Caco-2 (cell line): ENCODE measurements around the gene RPS4Y2. TPM values are rescaled to one million over a fixed set of nuclear protein-coding genes. Genes with fewer than 3 reads are reported as not detected.

ENCODE experiments used
- BruUV-seq: library from RNA; stranded (reverse); fragments of 400-500 nt; replicated peaks from 2 replicates; lab custom pipeline; 2021; lab: Mats Ljungman, UMichigan
- CTCF ChIA-PET: fragments of 300-600 bp; sonication (Branson Sonifier 250); formaldehyde crosslinking; loops from one replicate; lab custom pipeline; 2022; ENCODE audit warnings: antibody characterized with exemption; lab: Charles Lee
- POLR2A ChIA-PET: fragments of 300-600 bp; sonication (Branson Sonifier 250); formaldehyde crosslinking; loops from one replicate; lab custom pipeline; 2022; ENCODE audit warnings: antibody characterized with exemption; lab: Charles Lee
- DNase-seq, 2 experiments: peaks; one replicate each; pipeline versions ENCODE4 v3.0.0 to v3.0.0-alpha.2; 2020 to 2022
- H3K27me3 ChIP-seq: replicated peaks from 2 replicates; pipeline ENCODE4 v1.6.0; 2011; ENCODE audit warnings: low read length; ENCODE audit not compliant: control insufficient read depth, insufficient read depth
- H3K36me3 ChIP-seq: 2 replicates; pipeline ENCODE4 v1.5.1; 2011; ENCODE audit warnings: low read length; ENCODE audit not compliant: control insufficient read depth, insufficient read depth
- H3K4me1 ChIP-seq: fragments of 250-450 bp; sonication (Bioruptor Pico); 2 replicates; pipeline ENCODE4 v1.5.1; 2020; ENCODE audit warnings: mild to moderate bottlenecking
- H3K4me3 ChIP-seq: 2 replicates; pipeline ENCODE4 v1.5.1; 2011; ENCODE audit warnings: low read depth, mild to moderate bottlenecking, control low read depth, low read length
- H3K9me3 ChIP-seq: fragments of 250-450 bp; sonication (Bioruptor Pico); 2 replicates; pipeline ENCODE4 v1.5.1; 2020; ENCODE audit warnings: mild to moderate bottlenecking, moderate library complexity
- H3K27ac Mint-ChIP-seq: one replicate; pipeline ENCODE4 v1.8.0; 2022; ENCODE audit warnings: mixed read lengths; ENCODE audit not compliant: unreplicated experiment
- H3K27me3 Mint-ChIP-seq: one replicate; pipeline ENCODE4 v1.8.0; 2022; ENCODE audit warnings: mixed read lengths; ENCODE audit not compliant: insufficient read depth, unreplicated experiment
- H3K36me3 Mint-ChIP-seq: one replicate; pipeline ENCODE4 v1.8.0; 2022; ENCODE audit warnings: mild to moderate bottlenecking, mixed read lengths; ENCODE audit not compliant: insufficient read depth, unreplicated experiment
- H3K4me1 Mint-ChIP-seq: one replicate; pipeline ENCODE4 v1.8.0; 2022; ENCODE audit warnings: low read depth, mixed read lengths; ENCODE audit not compliant: unreplicated experiment
- H3K4me3 Mint-ChIP-seq: one replicate; pipeline ENCODE4 v1.8.0; 2022; ENCODE audit warnings: mild to moderate bottlenecking, moderate library complexity, mixed read lengths; ENCODE audit not compliant: unreplicated experiment
- H3K9me3 Mint-ChIP-seq: one replicate; pipeline ENCODE4 v1.8.0; 2022; ENCODE audit warnings: mixed read lengths; ENCODE audit not compliant: unreplicated experiment
- intact Hi-C: fragments of 100-400 bp; cut with micrococcal nuclease; formaldehyde crosslinking; loops from one replicate; pipeline ENCODE4 v1.10.0; 2022; ENCODE audit not compliant: unreplicated experiment
- total RNA-seq: library from RNA; stranded (reverse); gene quantifications from 2 replicates; pipeline ENCODE4 v1.2.3, GENCODE V29; 2022
- TF ChIP-seq, protein P1 (sequence below), 2 experiments: fragments of 200-600 bp in 1 of 2; IDR thresholded peaks; 1 replicate in 1 of 2; 2 replicates in 1 of 2; pipeline versions ENCODE4 v1.5.1 to v1.8.0; 2011 to 2022; ENCODE audit warnings: antibody characterized with exemption in 1 of 2, control low read depth in 1 of 2, inconsistent platforms in 1 of 2, low read depth in 1 of 2, low read length in 1 of 2, mild to moderate bottlenecking in 1 of 2, moderate library complexity in 1 of 2; ENCODE audit not compliant: insufficient read depth in 1 of 2, severe bottlenecking in 1 of 2, unreplicated experiment in 1 of 2

RPS4Y2 gene
- total RNA-seq, 1 experiment from 2014 or later: not detected

DNA sequence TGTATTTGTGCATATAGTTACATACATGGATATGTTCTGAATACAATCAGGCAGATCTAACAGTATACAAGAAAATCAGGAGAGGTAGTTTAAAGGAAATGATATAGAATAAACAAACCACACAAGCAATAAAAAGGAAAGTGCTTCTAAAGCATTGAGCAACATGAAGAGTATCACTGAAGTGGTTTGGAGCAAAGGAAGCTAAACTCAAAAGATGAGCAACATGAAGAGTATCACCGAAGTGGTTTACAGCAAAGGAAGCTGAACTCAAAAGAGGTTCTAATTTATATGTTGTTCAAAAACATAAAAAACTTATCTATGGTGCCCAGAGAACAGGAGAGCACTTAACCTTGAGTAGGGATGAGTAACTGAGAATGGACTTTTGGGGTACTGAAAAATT lies 29.1 kb downstream of the RPS4Y2 start:
- H3K36me3 ChIP-seq: no peaks in the 10 kb centered on the region
- Mint-ChIP-seq H3K4me1 (no peaks in the 10 kb centered on the region), H3K36me3 (no peaks in the 10 kb centered on the region), H3K27me3 (no peaks in the 10 kb centered on the region), H3K9me3 (no peaks in the 10 kb centered on the region), H3K4me3 (no peak overlapping the region), H3K27ac (no peak overlapping the region)
- no peaks in the 10 kb centered on the region for H3K9me3 ChIP-seq
- ChIA-PET POLR2A (no interaction called here), CTCF (no interaction called here)
- no TSS peak for BruUV-seq
- H3K4me1 ChIP-seq: no peaks in the 10 kb centered on the region
- no peaks in the 10 kb centered on the region for H3K27me3 ChIP-seq
- no peak for DNase-seq
- no peak overlapping the region for H3K4me3 ChIP-seq
- TF ChIP-seq, protein P1, sequence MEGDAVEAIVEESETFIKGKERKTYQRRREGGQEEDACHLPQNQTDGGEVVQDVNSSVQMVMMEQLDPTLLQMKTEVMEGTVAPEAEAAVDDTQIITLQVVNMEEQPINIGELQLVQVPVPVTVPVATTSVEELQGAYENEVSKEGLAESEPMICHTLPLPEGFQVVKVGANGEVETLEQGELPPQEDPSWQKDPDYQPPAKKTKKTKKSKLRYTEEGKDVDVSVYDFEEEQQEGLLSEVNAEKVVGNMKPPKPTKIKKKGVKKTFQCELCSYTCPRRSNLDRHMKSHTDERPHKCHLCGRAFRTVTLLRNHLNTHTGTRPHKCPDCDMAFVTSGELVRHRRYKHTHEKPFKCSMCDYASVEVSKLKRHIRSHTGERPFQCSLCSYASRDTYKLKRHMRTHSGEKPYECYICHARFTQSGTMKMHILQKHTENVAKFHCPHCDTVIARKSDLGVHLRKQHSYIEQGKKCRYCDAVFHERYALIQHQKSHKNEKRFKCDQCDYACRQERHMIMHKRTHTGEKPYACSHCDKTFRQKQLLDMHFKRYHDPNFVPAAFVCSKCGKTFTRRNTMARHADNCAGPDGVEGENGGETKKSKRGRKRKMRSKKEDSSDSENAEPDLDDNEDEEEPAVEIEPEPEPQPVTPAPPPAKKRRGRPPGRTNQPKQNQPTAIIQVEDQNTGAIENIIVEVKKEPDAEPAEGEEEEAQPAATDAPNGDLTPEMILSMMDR (IDR thresholded peaks at IDR 0.05; ENCODE audit: insufficient read depth in 1 of 2, low read depth in 1 of 2, low read length in 1 of 2, severe bottlenecking in 1 of 2, unreplicated experiment in 1 of 2): no peak
- intact Hi-C loops: no loop called here

DNA sequence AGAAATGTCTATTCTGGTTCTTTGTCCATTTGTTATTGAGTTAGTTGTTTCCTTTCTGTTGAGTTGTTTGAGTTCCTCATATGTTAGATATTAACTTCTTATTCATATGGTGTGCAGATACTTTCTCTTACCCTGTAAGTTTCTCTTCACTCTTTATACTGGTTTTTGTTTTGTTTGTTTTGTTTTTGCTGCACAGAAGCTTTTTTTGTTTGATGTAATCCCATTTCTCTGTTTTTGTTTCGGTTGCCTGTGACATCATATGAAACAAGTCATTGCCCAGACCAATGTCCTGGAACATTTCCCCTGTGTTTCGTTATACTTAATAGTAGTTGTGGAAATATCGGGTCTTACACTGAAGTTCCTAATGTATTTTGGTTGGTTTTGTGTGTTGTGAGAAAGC lies 31.2 kb downstream of the RPS4Y2 start:
- no peaks in the 10 kb centered on the region for H3K27me3 ChIP-seq

DNA sequence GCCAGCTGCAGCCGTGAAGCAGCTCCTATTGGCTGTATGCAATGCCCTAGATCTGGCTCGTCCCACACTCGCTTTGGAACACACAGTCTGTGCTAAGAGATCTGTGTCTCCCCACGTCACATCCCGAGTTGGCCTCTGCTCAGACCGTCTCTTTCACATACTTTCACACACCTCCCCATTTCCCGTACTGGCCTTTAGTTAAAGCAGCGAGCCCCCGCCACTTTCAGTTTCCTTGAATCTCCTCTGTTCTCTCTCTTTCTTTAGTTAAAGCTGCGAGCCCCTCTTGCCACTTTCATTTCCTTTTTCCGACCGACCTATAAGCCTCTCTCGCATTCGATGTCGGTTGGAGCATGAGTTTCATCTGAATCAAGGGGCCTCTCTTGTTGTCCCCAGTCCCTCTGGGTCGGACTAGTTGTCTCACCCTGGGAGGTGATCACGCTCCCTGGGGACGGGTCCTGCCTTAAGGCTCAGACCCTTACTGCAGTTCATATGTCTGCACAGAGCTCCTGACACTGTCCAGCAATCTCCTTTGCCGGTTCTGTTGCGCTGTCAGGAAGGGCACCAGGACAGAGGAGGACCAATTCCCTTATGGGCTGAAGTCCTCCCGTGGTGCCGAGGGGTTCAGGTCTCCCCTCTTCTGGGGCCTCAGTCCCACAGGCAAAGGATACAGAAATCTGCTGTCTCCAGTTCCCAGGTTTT lies 42.6 kb downstream of the RPS4Y2 start:
- Histone ChIP-seq H3K4me3 (no peak overlapping the region), H3K36me3 (no peaks in the 10 kb centered on the region), H3K9me3 (no peaks in the 10 kb centered on the region), H3K27me3 (no peaks in the 10 kb centered on the region), H3K4me1 (no peaks in the 10 kb centered on the region)
- Mint-ChIP-seq H3K4me3 (no peak overlapping the region), H3K9me3 (no peaks in the 10 kb centered on the region), H3K27ac (no peak overlapping the region), H3K27me3 (no peaks in the 10 kb centered on the region), H3K36me3 (no peaks in the 10 kb centered on the region), H3K4me1 (no peaks in the 10 kb centered on the region)
- intact Hi-C loops: no loop called here
- BruUV-seq: no TSS peak
- DNase-seq: no peak
- ChIA-PET CTCF (no interaction called here), POLR2A (no interaction called here)
- TF ChIP-seq, protein P1 (IDR thresholded peaks at IDR 0.05; ENCODE audit: insufficient read depth in 1 of 2, low read depth in 1 of 2, low read length in 1 of 2, severe bottlenecking in 1 of 2, unreplicated experiment in 1 of 2): no peak

More for the DNA sequence above, 31.2 kb downstream of the RPS4Y2 start:
- H3K4me3 Mint-ChIP-seq: no peak overlapping the region
- ChIA-PET POLR2A (no interaction called here), CTCF (no interaction called here)
- Histone ChIP-seq H3K36me3 (no peaks in the 10 kb centered on the region), H3K4me3 (no peak overlapping the region), H3K4me1 (no peaks in the 10 kb centered on the region), H3K9me3 (no peaks in the 10 kb centered on the region)
- H3K27me3 Mint-ChIP-seq: no peaks in the 10 kb centered on the region
- no peaks in the 10 kb centered on the region for H3K4me1 Mint-ChIP-seq
- BruUV-seq: no TSS peak
- no peaks in the 10 kb centered on the region for H3K9me3 Mint-ChIP-seq
- H3K36me3 Mint-ChIP-seq: no peaks in the 10 kb centered on the region
- DNase-seq: no peak
- intact Hi-C loops: no loop called here
- H3K27ac Mint-ChIP-seq: no peak overlapping the region
- TF ChIP-seq, protein P1 (IDR thresholded peaks at IDR 0.05; ENCODE audit: insufficient read depth in 1 of 2, low read depth in 1 of 2, low read length in 1 of 2, severe bottlenecking in 1 of 2, unreplicated experiment in 1 of 2): no peak
